HCT116 (cell line): ENCODE measurements around the gene CFAP119. TPM values are rescaled to one million over a fixed set of nuclear protein-coding genes. Genes with fewer than 3 reads are reported as not detected.

Experiments used
- ATAC-seq: fragments of 200-7000 bp; cut with Tn5 transposase; 2 replicates; pipeline ENCODE4 v1.9.1; 2020; ENCODE audit warnings: mild to moderate bottlenecking, moderate library complexity
- BruUV-seq: library from RNA; stranded (reverse); fragments of 400-500 nt; replicated peaks from 2 replicates; lab custom pipeline; 2021; lab: Mats Ljungman, UMichigan
- CTCF ChIA-PET: fragments of 300-600 bp; sonication (Branson Sonifier 250); formaldehyde crosslinking; loops from one replicate; lab custom pipeline; 2021; ENCODE audit warnings: antibody characterized with exemption; lab: Charles Lee
- POLR2A ChIA-PET: fragments of 300-600, 350-600 bp; sonication (Branson Sonifier 250); formaldehyde crosslinking; loops from one replicate; lab custom pipeline; 2021; ENCODE audit warnings: antibody characterized with exemption; lab: Charles Lee
- RAD21 ChIA-PET, 2 experiments: fragments of 300-600 bp; sonication (Branson Sonifier 250); formaldehyde crosslinking; loops; one replicate each; lab custom pipeline; 2023; ENCODE audit warnings: low total read pairs in 2 of 2; ENCODE audit not compliant: uncharacterized antibody in 2 of 2, unreplicated experiment in 2 of 2, low non-redundant PET in 1 of 2; lab: Charles Lee
- DNase-seq: peaks from one replicate; pipeline ENCODE4 v3.0.0-alpha.2; 2010; ENCODE audit warnings: low read depth, low spot score
- H2AFZ ChIP-seq: fragments of 200-600 bp; shearing (Covaris generic), sonication (generic); 2 replicates; pipeline ENCODE4 v1.6.1; 2017; ENCODE audit warnings: low read depth, mixed run types, mixed read lengths, antibody characterized with exemption, low read length; ENCODE audit not compliant: poor library complexity, severe bottlenecking
- H3K27ac ChIP-seq: 2 replicates; pipeline ENCODE4 v1.5.1; 2012; ENCODE audit warnings: low read depth, low read length
- H3K27me3 ChIP-seq: fragments of 200-600 bp; sonication (generic); 2 replicates; pipeline ENCODE4 v1.6.1; 2016; ENCODE audit warnings: mixed run types, low read length, mixed read lengths; ENCODE audit not compliant: insufficient read depth
- H3K36me3 ChIP-seq, 2 experiments: fragments of 200-500 bp in 1 of 2; fragments of 200-600 bp in 1 of 2; sonication (Bioruptor generic) in 1 of 2; sonication (generic) in 1 of 2; 2 replicates each; pipeline versions ENCODE4 v1.5.1 to v1.6.1; 2014 to 2016; ENCODE audit warnings: low read length in 2 of 2, inconsistent platforms in 1 of 2, mixed read lengths in 1 of 2, mixed run types in 1 of 2; ENCODE audit not compliant: insufficient read depth in 2 of 2, control insufficient read depth in 1 of 2
- H3K4me1 ChIP-seq, 2 experiments: fragments of 200-600 bp in 1 of 2; sonication (generic) in 1 of 2; 2 replicates each; pipeline versions ENCODE4 v1.5.1 to v1.6.1; 2012 to 2017; ENCODE audit warnings: low read length in 2 of 2, inconsistent platforms in 1 of 2, mild to moderate bottlenecking in 1 of 2, mixed read lengths in 1 of 2, mixed run types in 1 of 2, moderate library complexity in 1 of 2; ENCODE audit not compliant: insufficient read depth in 2 of 2, control insufficient read depth in 1 of 2
- H3K4me2 ChIP-seq: fragments of 200-600 bp; sonication (generic); 2 replicates; pipeline ENCODE4 v1.6.1; 2017; ENCODE audit warnings: mixed run types, low read length, mixed read lengths
- H3K4me3 ChIP-seq, 2 experiments: fragments of 200-600 bp in 1 of 2; sonication (generic) in 1 of 2; replicated peaks in 1 of 2; 2 replicates each; pipeline ENCODE4 v1.5.1; 2011 to 2016; ENCODE audit warnings: low read length in 2 of 2, control low read depth in 1 of 2, low read depth in 1 of 2, mild to moderate bottlenecking in 1 of 2, mixed read lengths in 1 of 2, mixed run types in 1 of 2
- H3K79me2 ChIP-seq: fragments of 200-600 bp; sonication (generic); 2 replicates; pipeline ENCODE4 v1.6.1; 2017; ENCODE audit warnings: mild to moderate bottlenecking, mixed run types, low read length, moderate library complexity, mixed read lengths; ENCODE audit not compliant: insufficient read depth
- H3K9ac ChIP-seq: fragments of 200-600 bp; sonication (generic); 2 replicates; pipeline ENCODE4 v1.6.1; 2016; ENCODE audit warnings: low read length, mixed read lengths
- H3K9me2 ChIP-seq: fragments of 200-600 bp; sonication (generic), shearing (Covaris generic); 2 replicates; pipeline ENCODE4 v1.6.1; 2017; ENCODE audit warnings: mixed run types, mild to moderate bottlenecking, moderate library complexity; ENCODE audit not compliant: insufficient read depth
- H3K9me3 ChIP-seq, 2 experiments: fragments of 200-500 bp in 1 of 2; fragments of 200-600 bp in 1 of 2; sonication (Bioruptor generic) in 1 of 2; sonication (generic) in 1 of 2; 2 replicates each; pipeline ENCODE4 v1.6.1; 2014 to 2017; ENCODE audit warnings: low read length in 2 of 2, mixed read lengths in 2 of 2, inconsistent platforms in 1 of 2, low read depth in 1 of 2, mild to moderate bottlenecking in 1 of 2, mixed run types in 1 of 2, moderate library complexity in 1 of 2; ENCODE audit not compliant: control insufficient read depth in 1 of 2, insufficient read depth in 1 of 2
- H4K20me1 ChIP-seq: fragments of 200-600 bp; sonication (generic), shearing (Covaris generic); 2 replicates; pipeline ENCODE4 v1.6.1; 2017; ENCODE audit warnings: mixed run types, mild to moderate bottlenecking, moderate library complexity; ENCODE audit not compliant: insufficient read depth
- CBX3 ChIP-seq: IDR thresholded peaks from 2 replicates; pipeline ENCODE4 v1.6.1; 2012; ENCODE audit warnings: low read depth
- CEBPB ChIP-seq: IDR thresholded peaks from 2 replicates; pipeline ENCODE4 v1.6.1; 2012; ENCODE audit warnings: low read depth
- EGR1 ChIP-seq: IDR thresholded peaks from 2 replicates; pipeline ENCODE4 v1.6.1; 2012; ENCODE audit warnings: low read depth
- EZH2 ChIP-seq: fragments of 200-600 bp; sonication (generic); IDR thresholded peaks from 2 replicates; pipeline ENCODE4 v1.6.1; 2017; ENCODE audit warnings: antibody characterized with exemption, mixed run types
- EZH2phosphoT487 ChIP-seq: fragments of 200-600 bp; IDR thresholded peaks from 2 replicates; pipeline ENCODE4 v1.6.1; 2018; ENCODE audit warnings: antibody characterized with exemption, borderline replicate concordance
- POLR2AphosphoS5 ChIP-seq: IDR thresholded peaks from 2 replicates; pipeline ENCODE4 v1.6.1; 2011; ENCODE audit warnings: mild to moderate bottlenecking, low read depth, low read length, moderate library complexity
- RAD21 ChIP-seq: IDR thresholded peaks from 2 replicates; pipeline ENCODE4 v1.6.1; 2012; ENCODE audit warnings: low read depth, mild to moderate bottlenecking
- SIN3A ChIP-seq: IDR thresholded peaks from 2 replicates; pipeline ENCODE4 v1.6.1; 2012; ENCODE audit warnings: low read depth
- SRF ChIP-seq: IDR thresholded peaks from 2 replicates; pipeline ENCODE4 v1.6.1; 2012; ENCODE audit warnings: low read depth
- YY1 ChIP-seq: IDR thresholded peaks from 2 replicates; pipeline ENCODE4 v1.6.1; 2011; ENCODE audit warnings: low read length, low read depth, moderate library complexity, mild to moderate bottlenecking; ENCODE audit not compliant: insufficient replicate concordance; ENCODE audit errors: extremely low read depth
- intact Hi-C: fragments of 100-400 bp; cut with micrococcal nuclease; formaldehyde crosslinking; loops from 2 replicates; pipeline ENCODE4 v1.10.0; 2022
- total RNA-seq: library from RNA; stranded (reverse); gene quantifications from one replicate; pipeline ENCODE4 v1.2.1, GENCODE V29; 2021; ENCODE audit not compliant: unreplicated experiment
- TF ChIP-seq, protein P1 (sequence below): IDR thresholded peaks from 2 replicates; pipeline ENCODE4 v1.6.1; 2012
- TF ChIP-seq, protein P2 (sequence below): IDR thresholded peaks from 2 replicates; pipeline ENCODE4 v1.6.1; 2012; ENCODE audit warnings: low read depth

CFAP119 gene
- total RNA-seq, 1 experiment from 2014 or later = 12.6 TPM

DNA sequence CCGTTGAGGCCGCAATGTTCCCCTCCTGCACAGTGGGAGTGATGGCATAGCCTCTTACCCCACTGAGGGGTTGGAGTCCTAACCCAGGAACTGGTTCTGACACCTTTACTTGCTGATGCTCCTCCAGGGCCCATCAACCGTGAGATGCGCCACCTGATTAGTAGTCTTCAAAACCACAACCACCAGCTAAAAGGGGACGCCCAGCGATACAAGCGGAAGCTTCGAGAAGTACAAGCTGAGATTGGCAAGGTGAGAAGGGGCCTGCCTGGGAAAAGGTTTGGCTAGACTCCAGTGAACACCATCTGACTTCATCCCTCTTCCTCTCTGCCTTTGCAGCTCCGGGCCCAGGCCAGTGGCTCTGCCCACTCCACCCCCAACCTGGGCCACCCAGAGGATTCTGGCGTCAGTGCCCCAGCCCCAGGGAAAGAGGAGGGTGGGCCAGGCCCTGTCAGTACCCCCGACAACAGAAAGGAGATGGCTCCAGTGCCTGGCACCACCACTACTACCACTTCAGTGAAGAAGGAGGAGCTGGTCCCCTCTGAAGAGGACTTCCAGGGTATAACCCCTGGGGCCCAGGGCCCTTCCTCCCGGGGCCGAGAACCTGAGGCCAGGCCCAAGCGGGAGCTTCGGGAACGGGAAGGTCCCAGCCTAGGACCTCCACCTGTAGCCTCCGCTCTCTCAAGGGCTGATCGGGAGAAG, 6.1 kb upstream of the CFAP119 start:
- CTCF ChIA-PET = no interaction called here
- Histone ChIP-seq H2AFZ (no peak overlapping the region), H3K9me3 (no peaks in the 10 kb centered on the region), H3K36me3 (peaks cover 58 to 68% of the 10 kb centered on the region in 2 experiments), H3K4me2 (no peak overlapping the region), H3K9ac (no peak overlapping the region), H3K4me1 (peaks cover 5 to 9% of the 10 kb centered on the region in 2 experiments; a peak in 2 of 4 replicates), H3K27me3 (no peaks in the 10 kb centered on the region), H3K79me2 (peaks cover 26% of the 10 kb centered on the region), H4K20me1 (no peaks in the 10 kb centered on the region), H3K27ac (no peak overlapping the region), H3K9me2 (no peaks in the 10 kb centered on the region), H3K4me3 (no peak overlapping the region)
- RAD21 ChIA-PET = no interaction called here
- ATAC-seq (no peak), DNase-seq (no peak)
- POLR2A ChIA-PET = no interaction called here
- TF ChIP-seq SIN3A (no peak), EZH2phosphoT487 (no peak), YY1 (no peak), POLR2AphosphoS5 (no peak), CBX3 (no peak), EGR1 (no peak), CEBPB (no peak), SRF (no peak)
- TF ChIP-seq, protein P1, sequence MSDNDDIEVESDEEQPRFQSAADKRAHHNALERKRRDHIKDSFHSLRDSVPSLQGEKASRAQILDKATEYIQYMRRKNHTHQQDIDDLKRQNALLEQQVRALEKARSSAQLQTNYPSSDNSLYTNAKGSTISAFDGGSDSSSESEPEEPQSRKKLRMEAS = no peak
- intact Hi-C loops = no loop called here
- BruUV-seq = no TSS peak

DNA sequence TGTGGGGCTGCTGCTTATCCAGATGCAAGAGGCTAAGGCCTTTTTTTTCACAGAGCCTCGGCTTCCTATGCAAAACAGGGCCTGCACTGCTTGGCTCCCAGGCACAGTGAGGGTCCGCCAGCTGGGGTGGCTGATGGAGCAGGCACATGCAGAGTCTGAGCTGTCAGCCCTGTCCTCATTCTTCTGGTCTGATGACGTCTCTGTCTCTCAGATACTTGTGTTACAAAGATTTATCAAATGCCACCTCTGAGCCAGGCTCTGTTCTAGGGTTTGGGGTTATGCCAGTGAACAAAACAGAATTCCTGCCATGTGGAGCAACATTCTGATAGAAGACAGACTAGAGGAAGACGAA, 5.0 kb upstream of the CFAP119 start:
- no peak overlapping the region for H3K4me3 ChIP-seq
- intact Hi-C loops = no loop called here
- ATAC-seq (no peak), DNase-seq (no peak)
- ChIA-PET POLR2A (no interaction called here), RAD21 (no interaction called here), CTCF (no interaction called here)
- H3K79me2 ChIP-seq = peaks cover 33% of the 10 kb centered on the region
- H3K4me2 ChIP-seq = no peak overlapping the region
- no peak overlapping the region for H3K27ac ChIP-seq
- no peaks in the 10 kb centered on the region for H3K9me2 ChIP-seq
- no TSS peak for BruUV-seq
- H2AFZ ChIP-seq = no peak overlapping the region
- H3K9me3 ChIP-seq = no peaks in the 10 kb centered on the region
- H3K4me1 ChIP-seq = peaks cover 6 to 12% of the 10 kb centered on the region in 2 experiments; a peak in 2 of 4 replicates
- H3K9ac ChIP-seq = no peak overlapping the region
- peaks cover 55 to 64% of the 10 kb centered on the region in 2 experiments for H3K36me3 ChIP-seq
- H3K27me3 ChIP-seq = no peaks in the 10 kb centered on the region
- H4K20me1 ChIP-seq = no peaks in the 10 kb centered on the region
- TF ChIP-seq, protein P2, sequence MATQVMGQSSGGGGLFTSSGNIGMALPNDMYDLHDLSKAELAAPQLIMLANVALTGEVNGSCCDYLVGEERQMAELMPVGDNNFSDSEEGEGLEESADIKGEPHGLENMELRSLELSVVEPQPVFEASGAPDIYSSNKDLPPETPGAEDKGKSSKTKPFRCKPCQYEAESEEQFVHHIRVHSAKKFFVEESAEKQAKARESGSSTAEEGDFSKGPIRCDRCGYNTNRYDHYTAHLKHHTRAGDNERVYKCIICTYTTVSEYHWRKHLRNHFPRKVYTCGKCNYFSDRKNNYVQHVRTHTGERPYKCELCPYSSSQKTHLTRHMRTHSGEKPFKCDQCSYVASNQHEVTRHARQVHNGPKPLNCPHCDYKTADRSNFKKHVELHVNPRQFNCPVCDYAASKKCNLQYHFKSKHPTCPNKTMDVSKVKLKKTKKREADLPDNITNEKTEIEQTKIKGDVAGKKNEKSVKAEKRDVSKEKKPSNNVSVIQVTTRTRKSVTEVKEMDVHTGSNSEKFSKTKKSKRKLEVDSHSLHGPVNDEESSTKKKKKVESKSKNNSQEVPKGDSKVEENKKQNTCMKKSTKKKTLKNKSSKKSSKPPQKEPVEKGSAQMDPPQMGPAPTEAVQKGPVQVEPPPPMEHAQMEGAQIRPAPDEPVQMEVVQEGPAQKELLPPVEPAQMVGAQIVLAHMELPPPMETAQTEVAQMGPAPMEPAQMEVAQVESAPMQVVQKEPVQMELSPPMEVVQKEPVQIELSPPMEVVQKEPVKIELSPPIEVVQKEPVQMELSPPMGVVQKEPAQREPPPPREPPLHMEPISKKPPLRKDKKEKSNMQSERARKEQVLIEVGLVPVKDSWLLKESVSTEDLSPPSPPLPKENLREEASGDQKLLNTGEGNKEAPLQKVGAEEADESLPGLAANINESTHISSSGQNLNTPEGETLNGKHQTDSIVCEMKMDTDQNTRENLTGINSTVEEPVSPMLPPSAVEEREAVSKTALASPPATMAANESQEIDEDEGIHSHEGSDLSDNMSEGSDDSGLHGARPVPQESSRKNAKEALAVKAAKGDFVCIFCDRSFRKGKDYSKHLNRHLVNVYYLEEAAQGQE = no peak
- no peak for TF ChIP-seq RAD21
- TF ChIP-seq, protein P1 = no peak
- TF ChIP-seq EZH2 = no peak
- TF ChIP-seq, all 23 proteins: peak for 0
